Femur (tissue), 1 donor: ENCODE measurements around the gene GTF3C5.
"Not testable (repeated sequence)": the region's sequence is repeated elsewhere in the genome, so short reads cannot be mapped to it uniquely, and the experiment has no call there.

ENCODE experiments used
- DNase-seq: peaks from one replicate; pipeline ENCODE4 v3.0.0-alpha.2; 2017

GTF3C5 gene

GRCh38 chr9:133056533-133056932 is 25.7 kb downstream of the GTF3C5 start:
- no peak for DNase-seq

DNA sequence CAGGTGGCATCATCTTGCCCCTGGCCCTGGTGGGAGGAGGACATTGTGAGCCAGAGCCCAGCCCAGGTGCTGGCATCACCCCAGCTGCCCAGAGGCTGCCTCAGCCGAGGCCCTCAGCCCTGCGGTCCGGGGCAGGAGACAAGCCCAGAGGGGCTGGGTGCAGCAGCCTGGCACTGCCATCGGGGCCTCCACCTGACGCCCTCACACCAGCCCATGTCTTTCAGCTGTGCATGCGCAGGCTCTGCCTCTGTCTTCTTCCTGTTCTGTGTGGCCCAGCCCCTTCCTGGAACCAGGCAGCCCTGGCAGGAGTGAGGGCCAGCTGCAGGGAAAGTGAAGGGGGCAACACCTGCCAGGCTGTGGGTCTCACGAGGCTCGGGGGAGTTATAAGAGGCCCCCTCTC is 26.2 kb downstream of the GTF3C5 start:
- peak; percentile 70 for DNase-seq

- DNase-seq: no peak
Measured at GRCh38 chr9:133057553-133057952, 26.8 kb downstream of the GTF3C5 start.

DNA sequence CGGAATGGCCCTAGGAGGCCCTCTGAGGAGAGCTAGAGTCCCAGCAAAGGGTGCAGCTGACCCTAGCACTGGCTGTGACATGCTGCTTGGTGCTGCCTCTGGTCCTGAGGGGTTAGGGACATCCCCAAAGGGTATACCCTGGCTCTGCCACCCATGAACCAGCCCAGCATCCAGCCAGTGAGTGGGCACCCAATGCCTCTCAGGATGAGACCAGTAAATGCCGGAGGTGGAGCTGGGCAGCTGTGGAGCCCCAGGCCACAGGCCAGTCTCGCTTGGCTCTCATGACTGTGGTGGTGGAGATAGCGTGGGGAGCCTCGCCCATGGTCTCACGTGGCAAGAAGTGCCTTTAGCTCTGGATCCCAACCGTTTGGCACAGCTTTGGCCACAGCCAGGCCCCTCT is 27.3 kb downstream of the GTF3C5 start:
- DNase-seq: no peak

DNA sequence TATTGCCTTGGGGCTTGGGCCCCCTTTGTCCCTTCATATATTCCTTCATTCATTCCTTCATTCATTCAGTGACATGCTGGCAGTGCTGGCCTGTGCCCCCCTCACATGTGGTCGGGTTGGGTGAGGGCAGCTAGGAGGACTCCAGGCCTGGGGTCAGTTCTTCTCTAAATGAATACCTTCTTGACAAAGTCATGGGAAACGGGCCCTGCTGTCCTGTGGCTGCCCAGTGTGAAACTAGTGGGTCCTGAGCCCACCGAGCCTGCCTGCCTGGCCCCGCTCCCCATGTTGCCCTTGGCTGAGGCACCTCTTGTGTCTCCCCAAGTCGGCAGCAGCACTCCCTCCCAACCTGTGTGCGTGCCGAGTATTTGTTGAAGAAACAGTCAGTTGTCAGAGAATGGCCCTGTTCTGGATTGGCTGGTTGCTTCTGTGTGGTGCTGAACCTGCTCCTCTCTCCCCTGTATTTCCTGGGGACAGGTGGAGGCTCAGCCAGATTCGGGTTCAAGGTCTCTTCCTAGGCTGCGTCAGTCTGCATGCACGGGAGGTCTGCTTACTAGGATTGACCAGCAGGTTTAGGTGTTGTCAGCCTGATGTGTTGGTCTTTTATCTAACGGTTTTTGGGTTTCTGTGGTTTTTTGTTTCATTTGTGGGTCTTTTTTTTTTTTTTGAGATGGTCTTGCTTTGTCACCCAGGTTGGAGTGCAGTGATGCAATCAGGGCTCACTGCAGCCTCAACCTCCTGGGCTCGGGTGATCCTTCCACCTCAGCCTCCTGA is 27.9 kb downstream of the GTF3C5 start:
- no peak for DNase-seq

DNA sequence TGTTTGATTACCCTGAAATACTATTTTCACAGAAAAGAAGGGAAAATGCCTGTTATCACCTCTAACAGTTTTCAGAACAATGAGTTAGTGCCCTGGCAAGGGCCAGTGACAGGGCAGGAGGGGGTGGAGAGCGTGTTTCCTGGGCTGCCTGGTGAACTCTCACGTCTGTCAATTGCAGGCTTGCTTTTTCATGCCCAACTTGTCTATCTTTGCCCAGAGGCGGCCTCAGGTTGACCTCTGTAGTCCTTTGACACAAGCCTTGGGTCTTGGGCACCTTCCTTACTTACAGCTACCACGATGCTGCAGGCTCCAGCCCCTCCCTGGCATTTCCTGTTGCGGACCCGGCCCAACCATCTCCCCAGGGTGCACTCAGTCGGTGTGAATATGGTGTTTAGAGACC is 28.8 kb downstream of the GTF3C5 start:
- DNase-seq: no peak

DNA sequence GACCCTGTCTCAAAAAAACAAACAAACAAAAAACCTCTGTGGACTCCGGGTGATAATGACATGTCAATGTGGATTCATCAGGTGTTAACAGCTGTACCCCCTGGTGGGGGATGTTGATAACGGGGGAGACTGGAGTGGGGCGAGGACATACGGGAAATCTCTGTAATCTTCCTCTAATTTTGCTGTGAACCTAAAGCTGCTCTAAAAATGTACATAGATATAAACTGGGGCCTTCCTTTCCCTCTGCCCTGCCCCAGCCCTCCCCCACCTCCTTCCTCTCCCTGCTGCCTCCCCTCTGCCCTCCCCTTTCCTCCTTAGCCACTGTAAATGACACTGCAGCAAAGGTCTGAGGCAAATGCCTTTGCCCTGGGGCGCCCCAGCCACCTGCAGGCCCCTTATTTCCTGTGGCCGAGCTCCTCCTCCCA is 29.6 kb downstream of the GTF3C5 start:
- DNase-seq: no peak

GRCh38 chr9:133061019-133061763 is 30.4 kb downstream of the GTF3C5 start:
- DNase-seq: not testable (repeated sequence)

DNA sequence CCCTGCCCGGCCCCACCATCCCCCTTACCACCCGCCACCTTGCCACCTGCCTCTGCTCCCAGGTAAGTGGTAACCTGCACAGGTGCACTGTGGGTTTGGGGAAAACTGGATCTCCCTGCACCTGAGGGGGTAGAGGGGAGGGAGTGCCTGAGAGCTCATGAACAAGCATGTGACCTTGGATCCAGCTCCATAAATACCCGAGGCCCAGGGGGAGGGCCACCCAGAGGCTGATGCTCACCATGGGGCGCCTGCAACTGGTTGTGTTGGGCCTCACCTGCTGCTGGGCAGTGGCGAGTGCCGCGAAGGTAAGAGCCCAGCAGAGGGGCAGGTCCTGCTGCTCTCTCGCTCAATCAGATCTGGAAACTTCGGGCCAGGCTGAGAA is 31.0 kb downstream of the GTF3C5 start, which contains the start of gene CEL:
TSS of gene CEL (plus strand) at position 218 of the 382 bp plus-strand sequence. CDS start at position 240, 22 bp downstream.
- not testable (repeated sequence) for DNase-seq

- DNase-seq: not testable (repeated sequence)
Measured at GRCh38 chr9:133062569-133062968, 31.8 kb downstream of the GTF3C5 start.

DNA sequence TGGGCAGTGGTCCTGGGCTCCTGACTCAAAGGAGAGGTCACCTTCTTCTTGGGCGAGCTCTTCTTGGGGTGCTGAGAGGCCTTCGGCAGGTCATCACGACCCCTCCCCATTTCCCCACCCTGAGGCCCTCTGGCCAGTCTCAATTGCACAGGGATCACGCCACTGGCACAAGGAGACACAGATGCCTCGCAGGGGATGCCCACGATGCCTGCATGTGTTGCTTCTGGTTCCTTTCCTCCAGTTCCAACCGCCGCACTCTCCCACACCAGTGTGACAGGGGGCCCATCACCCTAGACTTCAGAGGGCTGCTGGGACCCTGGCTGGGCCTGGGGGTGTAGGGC is 32.3 kb downstream of the GTF3C5 start:
- DNase-seq: no peak

- DNase-seq: no peak
Measured at GRCh38 chr9:133063500-133064231, 32.9 kb downstream of the GTF3C5 start.

GRCh38 chr9:133064241-133065069 is 33.7 kb downstream of the GTF3C5 start:
- DNase-seq: no peak

GRCh38 chr9:133065070-133065388 is 34.2 kb downstream of the GTF3C5 start:
- no peak for DNase-seq

DNA sequence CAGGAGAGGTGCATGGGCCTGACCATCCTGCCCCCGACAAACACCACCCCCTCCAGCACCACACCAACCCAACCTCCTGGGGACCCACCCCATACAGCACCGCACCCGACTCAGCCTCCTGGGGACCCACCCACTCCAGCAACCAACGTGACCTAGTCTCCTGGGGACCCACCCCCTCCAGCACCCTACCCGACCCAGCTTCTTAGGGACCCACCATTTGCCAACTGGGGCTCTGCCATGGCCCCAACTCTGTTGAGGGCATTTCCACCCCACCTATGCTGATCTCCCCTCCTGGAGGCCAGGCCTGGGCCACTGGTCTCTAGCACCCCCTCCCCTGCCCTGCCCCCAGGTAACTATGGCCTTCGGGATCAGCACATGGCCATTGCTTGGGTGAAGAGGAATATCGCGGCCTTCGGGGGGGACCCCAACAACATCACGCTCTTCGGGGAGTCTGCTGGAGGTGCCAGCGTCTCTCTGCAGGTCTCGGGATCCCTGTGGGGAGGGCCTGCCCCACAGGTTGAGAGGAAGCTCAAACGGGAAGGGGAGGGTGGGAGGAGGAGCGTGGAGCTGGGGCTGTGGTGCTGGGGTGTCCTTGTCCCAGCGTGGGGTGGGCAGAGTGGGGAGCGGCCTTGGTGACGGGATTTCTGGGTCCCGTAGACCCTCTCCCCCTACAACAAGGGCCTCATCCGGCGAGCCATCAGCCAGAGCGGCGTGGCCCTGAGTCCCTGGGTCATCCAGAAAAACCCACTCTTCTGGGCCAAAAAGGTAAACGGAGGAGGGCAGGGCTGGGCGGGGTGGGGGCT is 35.6 kb downstream of the GTF3C5 start:
- DNase-seq: no peak

- DNase-seq: no peak
Measured at GRCh38 chr9:133067006-133067405, 36.2 kb downstream of the GTF3C5 start.

GRCh38 chr9:133067813-133068212 is 37.0 kb downstream of the GTF3C5 start:
- DNase-seq: no peak

- not testable (repeated sequence) for DNase-seq
Measured at GRCh38 chr9:133068431-133068830, 37.6 kb downstream of the GTF3C5 start.

GRCh38 chr9:133070500-133070961 is 39.7 kb downstream of the GTF3C5 start:
- DNase-seq: not testable (repeated sequence)

DNA sequence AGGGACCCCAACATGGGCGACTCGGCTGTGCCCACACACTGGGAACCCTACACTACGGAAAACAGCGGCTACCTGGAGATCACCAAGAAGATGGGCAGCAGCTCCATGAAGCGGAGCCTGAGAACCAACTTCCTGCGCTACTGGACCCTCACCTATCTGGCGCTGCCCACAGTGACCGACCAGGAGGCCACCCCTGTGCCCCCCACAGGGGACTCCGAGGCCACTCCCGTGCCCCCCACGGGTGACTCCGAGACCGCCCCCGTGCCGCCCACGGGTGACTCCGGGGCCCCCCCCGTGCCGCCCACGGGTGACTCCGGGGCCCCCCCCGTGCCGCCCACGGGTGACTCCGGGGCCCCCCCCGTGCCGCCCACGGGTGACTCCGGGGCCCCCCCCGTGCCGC is 40.2 kb downstream of the GTF3C5 start:
- DNase-seq: not testable (repeated sequence)

DNA sequence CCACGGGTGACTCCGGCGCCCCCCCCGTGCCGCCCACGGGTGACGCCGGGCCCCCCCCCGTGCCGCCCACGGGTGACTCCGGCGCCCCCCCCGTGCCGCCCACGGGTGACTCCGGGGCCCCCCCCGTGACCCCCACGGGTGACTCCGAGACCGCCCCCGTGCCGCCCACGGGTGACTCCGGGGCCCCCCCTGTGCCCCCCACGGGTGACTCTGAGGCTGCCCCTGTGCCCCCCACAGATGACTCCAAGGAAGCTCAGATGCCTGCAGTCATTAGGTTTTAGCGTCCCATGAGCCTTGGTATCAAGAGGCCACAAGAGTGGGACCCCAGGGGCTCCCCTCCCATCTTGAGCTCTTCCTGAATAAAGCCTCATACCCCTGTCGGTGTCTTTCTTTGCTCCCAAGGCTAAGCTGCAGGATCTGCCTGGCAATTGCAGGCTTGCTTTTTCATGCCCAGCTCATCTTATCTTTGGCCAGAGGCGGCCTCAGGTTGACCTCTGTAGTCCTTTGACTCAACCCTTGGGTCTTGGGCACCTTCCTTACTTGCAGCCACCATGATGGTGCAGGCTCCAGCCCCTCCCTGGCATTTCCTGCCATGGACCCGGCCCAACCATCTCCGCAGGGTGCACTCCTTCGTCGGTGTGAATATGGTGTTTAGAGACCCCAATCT is 40.8 kb downstream of the GTF3C5 start:
- no peak for DNase-seq
